Measurements from ENCODE around the gene DDB1. TPM values are rescaled to one million over a fixed set of nuclear protein-coding genes. Genes with fewer than 3 reads are reported as not detected.

DDB1 gene
- total RNA-seq (100 to 1,000 TPM; 165 to 186 (median 176) TPM), total RNA-seq (147 to 620 (median 265) reads per million in 29 experiments)
- 127 TPM for total RNA-seq (2013)

DNA sequence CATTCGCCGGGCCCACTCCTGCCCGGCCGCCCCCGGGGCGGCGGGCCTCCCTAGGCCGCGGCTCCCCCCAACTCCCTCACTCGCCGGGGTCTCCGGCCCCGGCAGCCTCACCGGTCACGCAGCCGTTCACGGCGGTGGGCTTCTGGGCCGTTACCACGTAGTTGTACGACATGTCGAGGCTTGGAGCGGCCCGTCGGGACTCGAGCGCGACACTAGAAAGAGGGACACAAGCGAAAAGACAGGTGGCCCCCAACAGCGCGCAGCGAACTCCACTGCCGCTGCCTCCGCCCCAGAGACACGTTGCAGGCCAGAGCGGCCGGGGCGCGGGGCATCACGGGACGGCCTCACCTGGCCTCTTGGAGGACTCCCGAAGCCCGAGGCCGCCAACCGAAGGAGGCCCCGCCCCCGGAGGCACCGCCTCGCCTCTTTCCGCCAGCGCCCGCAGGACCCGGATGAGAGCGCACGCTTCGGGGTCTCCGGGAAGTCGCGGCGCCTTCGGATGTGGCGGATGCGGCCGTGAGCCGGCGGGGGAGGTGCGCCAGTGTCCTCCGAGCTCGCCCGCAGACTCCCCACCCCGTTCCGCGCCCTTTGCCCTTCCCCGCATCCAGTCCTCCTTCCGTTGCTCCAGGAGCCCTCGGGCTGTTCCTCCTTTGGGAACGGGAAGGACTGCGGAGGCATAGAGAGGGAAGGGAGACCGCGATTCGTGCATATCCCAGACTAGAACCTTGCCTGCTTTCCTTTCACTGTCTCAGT, at the start of gene DDB1, which contains the start of gene TKFC:
TSS of gene DDB1 (minus strand) at position 309 of the 753 bp plus-strand sequence. CDS start at position 172, 137 bp downstream.
TSS of gene TKFC (plus strand) at position 432 of the 753 bp plus-strand sequence. CDS start 1,501 bp downstream, outside the sequence.
- WGBS (ENCODE audit: insufficient coverage), result under 1% methylated on average over 62 of the region's 81 CpGs
- H3K4me1 Mint-ChIP-seq, result peaks cover 60 to 61% (median 61%) of the 10 kb centered on the region in 3 donors
- Histone ChIP-seq H3K27ac (ENCODE audit: low read length) (peak within 1 kb of the TSS; percentile 85), H3K9me3 (no peaks in the 10 kb centered on the region), H3K4me3 (ENCODE audit: control insufficient read depth in 1 of 2, extremely low read depth in 1 of 2, low read length in 1 of 2) (peak within 1 kb of the TSS; percentile 74 to 83), H3K4me1 (ENCODE audit: control insufficient read depth in 1 of 2, extremely low read depth in 1 of 2, insufficient read depth in 2 of 2, low read length in 2 of 2) (peaks cover 22 to 46% of the 10 kb centered on the region in 2 experiments), H3K27me3 (replicated peaks in 1 of 2; ENCODE audit: control insufficient read depth in 2 of 2, extremely low read depth in 1 of 2, insufficient read depth in 2 of 2, low read length in 1 of 2) (no peaks in the 10 kb centered on the region), H3K36me3 (ENCODE audit: control insufficient read depth in 2 of 2, extremely low read depth in 1 of 2, insufficient read depth in 1 of 2, low read length in 1 of 2) (peaks cover 8 to 23% of the 10 kb centered on the region in 2 donors)
- peak within 1 kb of the TSS; percentile 97 to 99 for H3K27ac Mint-ChIP-seq
- DNase-seq (peak; percentile 94 to 99 (median 96)), ATAC-seq (replicated peaks in 1 of 4) (peak; percentile 94 to 96 (median 95))
- H3K36me3 Mint-ChIP-seq, result peaks cover 24% of the 10 kb centered on the region
- POLR2A ChIA-PET, result interaction anchor here (0.5 to 1.3 kb wide), 2 partner anchors 30 to 678 kb away, joined by 3 to 4 read pairs; partner anchors contain the start of gene TMEM138 (in 1 of the 2)
- CTCF ChIA-PET, result interaction anchor here (1.0 to 2.5 kb wide), 4 partner anchors 29 to 60 kb away, joined by 4 to 17 read pairs (median 9); partner anchors contain the start of genes CYB561A3 (in 1 of the 2), TMEM138 (in 1 of the 2) and TMEM216 (in 1 of the 2)
- H3K4me3 Mint-ChIP-seq, result peak within 1 kb of the TSS; percentile 92 to 94 (median 92)
- no peaks in the 10 kb centered on the region for H3K27me3 Mint-ChIP-seq
- H3K9me3 Mint-ChIP-seq, result no peaks in the 10 kb centered on the region

DNA sequence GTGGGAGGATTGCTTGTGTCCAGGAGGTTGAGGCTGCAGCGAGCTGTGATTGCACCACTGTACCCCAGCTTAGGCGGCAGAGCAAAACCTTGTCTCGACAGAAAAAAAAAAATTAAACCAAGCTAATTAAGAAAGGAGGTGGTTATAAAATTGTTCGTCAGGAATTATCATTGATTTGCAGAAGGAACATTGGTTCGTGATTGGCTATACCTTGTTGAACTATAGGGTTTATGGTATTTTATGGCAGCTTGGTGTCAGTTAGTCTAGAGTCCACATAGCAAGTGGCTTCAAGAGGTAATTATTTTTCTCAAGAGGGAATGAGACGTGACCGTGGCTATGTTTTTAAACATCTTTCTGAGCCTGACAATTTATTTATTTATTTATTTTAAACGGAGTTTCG, 48.0 kb upstream of the DDB1 start:
- Mint-ChIP-seq H3K9me3 (no peaks in the 10 kb centered on the region), H3K4me3 (no peak overlapping the region), H3K27me3 (no peaks in the 10 kb centered on the region), H3K36me3 (peaks cover 6% of the 10 kb centered on the region), H3K27ac (no peak overlapping the region), H3K4me1 (peaks cover 7 to 9% (median 8%) of the 10 kb centered on the region in 3 donors)
- peaks cover 0 to 5% of the 10 kb centered on the region in 2 experiments for H3K4me1 ChIP-seq (ENCODE audit: control insufficient read depth in 1 of 2, extremely low read depth in 1 of 2, insufficient read depth in 2 of 2, low read length in 2 of 2)
- no peak overlapping the region for H3K27ac ChIP-seq (ENCODE audit: low read length)
- H3K9me3 ChIP-seq, result no peaks in the 10 kb centered on the region
- H3K27me3 ChIP-seq (replicated peaks in 1 of 2; ENCODE audit: control insufficient read depth in 2 of 2, extremely low read depth in 1 of 2, insufficient read depth in 2 of 2, low read length in 1 of 2), result no peaks in the 10 kb centered on the region
- ChIA-PET POLR2A (no interaction called here), CTCF (interaction anchor here in 1 of 2 donors (0.5 to 1.7 kb wide), 2 partner anchors 10 to 45 kb away, joined by 3 to 6 read pairs; no protein-coding TSS in a partner anchor)
- no peak for DNase-seq
- no peak for ATAC-seq (replicated peaks in 1 of 4)
- peaks cover 0 to 7% of the 10 kb centered on the region in 2 donors for H3K36me3 ChIP-seq (ENCODE audit: control insufficient read depth in 2 of 2, extremely low read depth in 1 of 2, insufficient read depth in 1 of 2, low read length in 1 of 2)
- WGBS (ENCODE audit: insufficient coverage), result 100% methylated on average over 2 of the region's 9 CpGs
- H3K4me3 ChIP-seq (ENCODE audit: control insufficient read depth in 1 of 2, extremely low read depth in 1 of 2, low read length in 1 of 2), result no peak overlapping the region

- 69% methylated on average over 2 of the region's 5 CpGs for WGBS (ENCODE audit: insufficient coverage)
- Mint-ChIP-seq H3K36me3 (peaks cover 6% of the 10 kb centered on the region), H3K27ac (no peak overlapping the region), H3K27me3 (no peaks in the 10 kb centered on the region), H3K4me1 (no peaks in the 10 kb centered on the region), H3K4me3 (no peak overlapping the region), H3K9me3 (no peaks in the 10 kb centered on the region)
- H3K4me1 ChIP-seq (ENCODE audit: control insufficient read depth in 1 of 2, extremely low read depth in 1 of 2, insufficient read depth in 2 of 2, low read length in 2 of 2), result no peaks in the 10 kb centered on the region
- CTCF ChIA-PET, result no interaction called here
- POLR2A ChIA-PET, result no interaction called here
- H3K9me3 ChIP-seq, result no peaks in the 10 kb centered on the region
- ATAC-seq (replicated peaks in 1 of 4) (no peak), DNase-seq (no peak)
- H3K27me3 ChIP-seq (replicated peaks in 1 of 2; ENCODE audit: control insufficient read depth in 2 of 2, extremely low read depth in 1 of 2, insufficient read depth in 2 of 2, low read length in 1 of 2), result no peaks in the 10 kb centered on the region
- no peak overlapping the region for H3K4me3 ChIP-seq (ENCODE audit: control insufficient read depth in 1 of 2, extremely low read depth in 1 of 2, low read length in 1 of 2)
- no peak overlapping the region for H3K27ac ChIP-seq (ENCODE audit: low read length)
- H3K36me3 ChIP-seq (ENCODE audit: control insufficient read depth in 2 of 2, extremely low read depth in 1 of 2, insufficient read depth in 1 of 2, low read length in 1 of 2), result peaks cover 3 to 5% of the 10 kb centered on the region in 2 donors
These were observed 45.9 kb upstream of the DDB1 start for GRCh38 chr11:61378713-61379313.

- CTCF ChIA-PET, result no interaction called here
- Histone ChIP-seq H3K27ac (ENCODE audit: low read length) (no peak overlapping the region), H3K4me1 (ENCODE audit: control insufficient read depth in 1 of 2, extremely low read depth in 1 of 2, insufficient read depth in 2 of 2, low read length in 2 of 2) (no peaks in the 10 kb centered on the region), H3K9me3 (no peaks in the 10 kb centered on the region), H3K36me3 (ENCODE audit: control insufficient read depth in 2 of 2, extremely low read depth in 1 of 2, insufficient read depth in 1 of 2, low read length in 1 of 2) (peaks cover 3 to 5% of the 10 kb centered on the region in 2 donors), H3K27me3 (replicated peaks in 1 of 2; ENCODE audit: control insufficient read depth in 2 of 2, extremely low read depth in 1 of 2, insufficient read depth in 2 of 2, low read length in 1 of 2) (no peaks in the 10 kb centered on the region), H3K4me3 (ENCODE audit: control insufficient read depth in 1 of 2, extremely low read depth in 1 of 2, low read length in 1 of 2) (no peak overlapping the region)
- POLR2A ChIA-PET, result no interaction called here
- peaks cover 6% of the 10 kb centered on the region for H3K36me3 Mint-ChIP-seq
- H3K4me3 Mint-ChIP-seq, result no peak overlapping the region
- no peaks in the 10 kb centered on the region for H3K4me1 Mint-ChIP-seq
- H3K27ac Mint-ChIP-seq, result no peak overlapping the region
- H3K9me3 Mint-ChIP-seq, result no peaks in the 10 kb centered on the region
- no peaks in the 10 kb centered on the region for H3K27me3 Mint-ChIP-seq
- no CpG with 5 or more reads among the region's 6 CpGs for WGBS (ENCODE audit: insufficient coverage)
- ATAC-seq (replicated peaks in 1 of 4), result no peak
- DNase-seq, result no peak
These were observed 44.7 kb upstream of the DDB1 start for GRCh38 chr11:61377461-61378160.

DNA sequence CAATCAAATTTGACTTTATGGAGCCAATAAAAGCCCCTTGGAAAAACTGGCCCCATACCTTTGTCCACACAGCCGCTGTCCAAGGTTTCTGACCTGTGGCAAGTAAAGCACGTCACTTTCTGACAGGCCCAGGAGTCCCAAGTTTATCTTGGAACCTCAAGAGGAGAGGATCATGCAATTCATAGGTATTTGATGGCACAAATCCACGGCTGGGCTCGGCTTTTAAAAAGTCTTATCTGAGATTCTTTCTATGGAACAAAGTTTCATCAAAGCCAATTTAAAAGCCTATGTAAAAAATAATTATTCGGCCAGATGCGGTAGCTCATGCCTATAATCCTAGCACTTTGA, 42.8 kb upstream of the DDB1 start:
- Mint-ChIP-seq H3K36me3 (peaks cover 6% of the 10 kb centered on the region), H3K27me3 (no peaks in the 10 kb centered on the region), H3K4me3 (no peak overlapping the region), H3K9me3 (no peaks in the 10 kb centered on the region), H3K27ac (no peak overlapping the region), H3K4me1 (no peaks in the 10 kb centered on the region)
- Histone ChIP-seq H3K4me1 (ENCODE audit: control insufficient read depth in 1 of 2, extremely low read depth in 1 of 2, insufficient read depth in 2 of 2, low read length in 2 of 2) (no peaks in the 10 kb centered on the region), H3K9me3 (no peaks in the 10 kb centered on the region), H3K27ac (ENCODE audit: low read length) (no peak overlapping the region), H3K36me3 (ENCODE audit: control insufficient read depth in 2 of 2, extremely low read depth in 1 of 2, insufficient read depth in 1 of 2, low read length in 1 of 2) (peaks cover 4 to 5% of the 10 kb centered on the region in 2 donors), H3K27me3 (replicated peaks in 1 of 2; ENCODE audit: control insufficient read depth in 2 of 2, extremely low read depth in 1 of 2, insufficient read depth in 2 of 2, low read length in 1 of 2) (no peaks in the 10 kb centered on the region), H3K4me3 (ENCODE audit: control insufficient read depth in 1 of 2, extremely low read depth in 1 of 2, low read length in 1 of 2) (no peak overlapping the region)
- DNase-seq, result no peak
- ChIA-PET CTCF (interaction anchor here in 1 of 2 donors (2.1 kb wide), 1 partner anchor 9 kb away, joined by 5 read pairs; no protein-coding TSS in a partner anchor), POLR2A (no interaction called here)
- WGBS (ENCODE audit: insufficient coverage), result 97% methylated on average over 6 of the region's 6 CpGs
- ATAC-seq (replicated peaks in 1 of 4), result no peak
